H9 (cell line): ENCODE results near the gene ACAP2. TPM values are rescaled to one million over a fixed set of nuclear protein-coding genes. Genes with fewer than 3 reads are reported as not detected.

Experiments used
- DNase-seq: peaks from one replicate; pipeline ENCODE4 v3.0.0-alpha.2; 2017
- H2AFZ ChIP-seq: one replicate; pipeline ENCODE4 v1.6.1; 2013; ENCODE audit warnings: mild to moderate bottlenecking, low read length, control low read depth, moderate library complexity
- H2AK5ac ChIP-seq: 2 replicates; pipeline ENCODE4 v1.6.1; 2013; ENCODE audit warnings: low read length, control low read depth, mixed read lengths; ENCODE audit not compliant: insufficient read length
- H2BK120ac ChIP-seq: one replicate; pipeline ENCODE4 v1.6.1; 2013; ENCODE audit warnings: low read depth, mild to moderate bottlenecking, low read length, control low read depth, inconsistent platforms; ENCODE audit not compliant: poor library complexity, severe bottlenecking
- H2BK12ac ChIP-seq: 2 replicates; pipeline ENCODE4 v1.6.1; 2013; ENCODE audit warnings: low read length, control low read depth, mixed read lengths, low read depth; ENCODE audit not compliant: insufficient read length
- H2BK15ac ChIP-seq: 2 replicates; pipeline ENCODE4 v1.6.1; 2013; ENCODE audit warnings: low read depth, low read length, control low read depth
- H2BK20ac ChIP-seq: one replicate; pipeline ENCODE4 v1.6.1; 2013; ENCODE audit warnings: low read depth, mild to moderate bottlenecking, low read length, control low read depth, inconsistent platforms; ENCODE audit not compliant: poor library complexity, severe bottlenecking
- H2BK5ac ChIP-seq: 2 replicates; pipeline ENCODE4 v1.6.1; 2013; ENCODE audit warnings: low read length, control low read depth, mixed read lengths; ENCODE audit not compliant: insufficient read length
- H3K14ac ChIP-seq: 2 replicates; pipeline ENCODE4 v1.6.1; 2013; ENCODE audit warnings: low read length, control low read depth; ENCODE audit not compliant: insufficient read depth
- H3K18ac ChIP-seq: 2 replicates; pipeline ENCODE4 v1.6.1; 2013; ENCODE audit warnings: low read depth, mild to moderate bottlenecking, mixed read lengths, low read length, control low read depth; ENCODE audit not compliant: insufficient read length
- H3K23ac ChIP-seq: 2 replicates; pipeline ENCODE4 v1.6.1; 2013; ENCODE audit warnings: low read length, control low read depth, mixed read lengths, low read depth; ENCODE audit not compliant: insufficient read length
- H3K23me2 ChIP-seq: 2 replicates; pipeline ENCODE4 v1.6.1; 2013; ENCODE audit warnings: low read depth, mild to moderate bottlenecking, mixed read lengths, low read length, control low read depth; ENCODE audit not compliant: insufficient read length, poor library complexity, severe bottlenecking
- H3K27ac ChIP-seq: 2 replicates; pipeline ENCODE4 v1.5.1; 2013; ENCODE audit warnings: low read length, control low read depth, mixed read lengths, low read depth; ENCODE audit not compliant: insufficient read length
- H3K27me3 ChIP-seq: 2 replicates; pipeline ENCODE4 v1.6.1; 2013; ENCODE audit warnings: low read length, control low read depth, inconsistent platforms; ENCODE audit not compliant: insufficient read depth
- H3K4ac ChIP-seq: 2 replicates; pipeline ENCODE4 v1.6.1; 2013; ENCODE audit warnings: low read depth, mild to moderate bottlenecking, control low read depth, inconsistent platforms, low read length, moderate library complexity
- H3K4me1 ChIP-seq: 2 replicates; pipeline ENCODE4 v1.6.1; 2013; ENCODE audit warnings: low read length, control low read depth, inconsistent platforms; ENCODE audit not compliant: insufficient read depth
- H3K4me2 ChIP-seq: 2 replicates; pipeline ENCODE4 v1.6.1; 2013; ENCODE audit warnings: low read length, control low read depth, mixed read lengths; ENCODE audit not compliant: insufficient read length, insufficient read depth
- H3K56ac ChIP-seq: 2 replicates; pipeline ENCODE4 v1.6.1; 2013; ENCODE audit warnings: low read depth, mild to moderate bottlenecking, mixed read lengths, low read length, control low read depth; ENCODE audit not compliant: insufficient read length
- H3K79me1 ChIP-seq: 2 replicates; pipeline ENCODE4 v1.6.1; 2013; ENCODE audit warnings: low read depth, mild to moderate bottlenecking, moderate library complexity, low read length, control low read depth, inconsistent platforms; ENCODE audit not compliant: insufficient read depth, poor library complexity, severe bottlenecking
- H3K79me2 ChIP-seq: 2 replicates; pipeline ENCODE4 v1.6.1; 2013; ENCODE audit warnings: low read length, control low read depth, inconsistent platforms; ENCODE audit not compliant: insufficient read depth
- H3K9ac ChIP-seq: 2 replicates; pipeline ENCODE4 v1.6.1; 2013; ENCODE audit warnings: low read length, control low read depth, mixed read lengths; ENCODE audit not compliant: insufficient read length; ENCODE audit errors: extremely low read depth
- H3K9me3 ChIP-seq: one replicate; pipeline ENCODE4 v1.6.1; 2013; ENCODE audit warnings: low read depth, low read length, inconsistent platforms; ENCODE audit not compliant: control insufficient read depth
- H3T11ph ChIP-seq: one replicate; pipeline ENCODE4 v1.6.1; 2013; ENCODE audit warnings: mild to moderate bottlenecking, low read length, control low read depth, inconsistent platforms
- H4K20me1 ChIP-seq: one replicate; pipeline ENCODE4 v1.6.1; 2013; ENCODE audit not compliant: control insufficient read depth, insufficient read length, insufficient read depth
- H4K5ac ChIP-seq: 2 replicates; pipeline ENCODE4 v1.6.1; 2013; ENCODE audit warnings: low read depth, mild to moderate bottlenecking, mixed read lengths, low read length, control low read depth; ENCODE audit not compliant: insufficient read length
- H4K8ac ChIP-seq: replicated peaks from 2 replicates; pipeline ENCODE4 v1.6.1; 2013; ENCODE audit warnings: low read length, control low read depth, mixed read lengths, low read depth; ENCODE audit not compliant: insufficient read length
- H4K91ac ChIP-seq: 2 replicates; pipeline ENCODE4 v1.6.1; 2013; ENCODE audit warnings: low read depth, mild to moderate bottlenecking, moderate library complexity, mixed read lengths, low read length, control low read depth; ENCODE audit not compliant: insufficient read length
- H3K27ac Mint-ChIP-seq, 3 experiments: 2 replicates in 2 of 3; 3 replicates in 1 of 3; pipeline ENCODE4 v1.8.0; 2020 to 2021; ENCODE audit warnings: mixed read lengths in 3 of 3, mild to moderate bottlenecking in 1 of 3, moderate library complexity in 1 of 3
- H3K27me3 Mint-ChIP-seq: 2 replicates; pipeline ENCODE4 v1.8.0; 2021; ENCODE audit warnings: low read depth, mild to moderate bottlenecking, moderate library complexity, mixed read lengths
- H3K36me3 Mint-ChIP-seq, 3 experiments: 2 replicates in 2 of 3; 3 replicates in 1 of 3; pipeline ENCODE4 v1.8.0; 2020 to 2021; ENCODE audit warnings: low read depth in 3 of 3, mixed read lengths in 3 of 3; ENCODE audit not compliant: insufficient read depth in 1 of 3
- H3K4me1 Mint-ChIP-seq, 2 experiments: 2 replicates each; pipeline ENCODE4 v1.8.0; 2020; ENCODE audit warnings: mixed read lengths in 2 of 2
- H3K4me3 Mint-ChIP-seq, 2 experiments: 2 replicates in 1 of 2; 3 replicates in 1 of 2; pipeline ENCODE4 v1.8.0; 2020 to 2021; ENCODE audit warnings: mild to moderate bottlenecking in 2 of 2, mixed read lengths in 2 of 2, moderate library complexity in 1 of 2
- H3K9me3 Mint-ChIP-seq, 2 experiments: 2 replicates in 1 of 2; 3 replicates in 1 of 2; pipeline ENCODE4 v1.8.0; 2020; ENCODE audit warnings: mild to moderate bottlenecking in 2 of 2, mixed read lengths in 2 of 2, moderate library complexity in 1 of 2
- WGBS: extraction: QIAGEN DNeasy Blood & Tissue Kit; methylation state at CpG from one replicate; pipeline ENCODE4 v1.1.7; 2013; ENCODE audit warnings: missing lambda C conversion rate, low lambda C conversion rate, mixed read lengths; ENCODE audit not compliant: insufficient read length; ENCODE audit errors: extremely low coverage; 5-methylcytosine and 5-hydroxymethylcytosine counted together
- total RNA-seq: library from RNA; stranded (reverse); gene quantifications from 2 replicates; pipeline ENCODE4 v1.2.1, GENCODE V29; 2021
- TF ChIP-seq, protein P1 (sequence below): fragments of 200-600 bp; sonication (generic); conservative IDR thresholded peaks from 3 replicates; pipeline ENCODE4 v1.8.0; 2021; ENCODE audit warnings: antibody characterized with exemption, mild to moderate bottlenecking

Gene ACAP2
- total RNA-seq, 1 experiment from 2014 or later: 30.8 TPM

DNA sequence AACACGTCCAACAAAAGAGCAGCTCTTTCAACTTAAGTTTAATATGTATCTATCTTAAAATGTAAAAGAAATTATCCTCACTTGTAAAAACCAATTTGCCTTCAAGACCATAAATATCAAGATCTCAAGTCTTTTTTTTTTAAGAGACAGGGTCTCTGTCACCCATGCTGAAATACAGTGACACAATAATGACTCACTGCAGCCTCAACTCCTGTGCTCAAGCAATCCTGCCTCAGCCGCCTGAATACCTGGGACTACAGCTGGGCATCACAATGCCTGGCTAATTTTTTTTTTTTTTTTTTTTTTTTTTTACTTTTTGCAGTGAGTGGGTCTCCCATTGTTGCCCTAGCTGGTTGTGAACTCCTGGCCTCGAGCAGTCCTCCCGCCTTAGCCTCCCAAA, 26.0 kb downstream of the ACAP2 start:
- TF ChIP-seq, protein P1, sequence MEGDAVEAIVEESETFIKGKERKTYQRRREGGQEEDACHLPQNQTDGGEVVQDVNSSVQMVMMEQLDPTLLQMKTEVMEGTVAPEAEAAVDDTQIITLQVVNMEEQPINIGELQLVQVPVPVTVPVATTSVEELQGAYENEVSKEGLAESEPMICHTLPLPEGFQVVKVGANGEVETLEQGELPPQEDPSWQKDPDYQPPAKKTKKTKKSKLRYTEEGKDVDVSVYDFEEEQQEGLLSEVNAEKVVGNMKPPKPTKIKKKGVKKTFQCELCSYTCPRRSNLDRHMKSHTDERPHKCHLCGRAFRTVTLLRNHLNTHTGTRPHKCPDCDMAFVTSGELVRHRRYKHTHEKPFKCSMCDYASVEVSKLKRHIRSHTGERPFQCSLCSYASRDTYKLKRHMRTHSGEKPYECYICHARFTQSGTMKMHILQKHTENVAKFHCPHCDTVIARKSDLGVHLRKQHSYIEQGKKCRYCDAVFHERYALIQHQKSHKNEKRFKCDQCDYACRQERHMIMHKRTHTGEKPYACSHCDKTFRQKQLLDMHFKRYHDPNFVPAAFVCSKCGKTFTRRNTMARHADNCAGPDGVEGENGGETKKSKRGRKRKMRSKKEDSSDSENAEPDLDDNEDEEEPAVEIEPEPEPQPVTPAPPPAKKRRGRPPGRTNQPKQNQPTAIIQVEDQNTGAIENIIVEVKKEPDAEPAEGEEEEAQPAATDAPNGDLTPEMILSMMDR: no peak
- Histone ChIP-seq H3K4me1 (no peaks in the 10 kb centered on the region), H2BK5ac (no peak overlapping the region), H3K23ac (no peak overlapping the region), H4K5ac (no peak overlapping the region), H4K8ac (no peak overlapping the region), H3K27me3 (no peaks in the 10 kb centered on the region), H2AFZ (no peak overlapping the region), H3T11ph (no peak overlapping the region), H2BK12ac (no peak overlapping the region), H2BK120ac (no peak overlapping the region), H3K56ac (no peak overlapping the region), H3K4ac (no peak overlapping the region), H3K9me3 (no peaks in the 10 kb centered on the region), H3K18ac (no peak overlapping the region), H2BK15ac (no peak overlapping the region), H2BK20ac (no peak overlapping the region), H3K23me2 (no peaks in the 10 kb centered on the region), H3K27ac (no peak overlapping the region), H3K9ac (no peak overlapping the region), H4K20me1 (no peaks in the 10 kb centered on the region), H3K79me2 (no peaks in the 10 kb centered on the region; the same call in 1 of the 2 replicates), H2AK5ac (no peak overlapping the region), H4K91ac (no peak overlapping the region), H3K4me2 (no peak overlapping the region), H3K14ac (no peak overlapping the region), H3K79me1 (no peaks in the 10 kb centered on the region)
- H3K4me1 Mint-ChIP-seq: peaks cover 0 to 6% of the 10 kb centered on the region in 2 experiments; a peak in 2 of 4 replicates
- no peak overlapping the region for H3K4me3 Mint-ChIP-seq
- no CpG with 5 or more reads among the region's 4 CpGs for WGBS
- no peaks in the 10 kb centered on the region for H3K27me3 Mint-ChIP-seq
- H3K9me3 Mint-ChIP-seq: no peaks in the 10 kb centered on the region
- no peaks in the 10 kb centered on the region for H3K36me3 Mint-ChIP-seq
- H3K27ac Mint-ChIP-seq: no peak overlapping the region
- no peak for DNase-seq
